Non-pigmented ciliary epithelial cell (primary cell): ENCODE data around the gene RAD52.

Experiments
- DNase-seq: peaks from one replicate; pipeline ENCODE4 v3.0.0-alpha.2; 2010; ENCODE audit warnings: low read depth

RAD52 gene

DNA sequence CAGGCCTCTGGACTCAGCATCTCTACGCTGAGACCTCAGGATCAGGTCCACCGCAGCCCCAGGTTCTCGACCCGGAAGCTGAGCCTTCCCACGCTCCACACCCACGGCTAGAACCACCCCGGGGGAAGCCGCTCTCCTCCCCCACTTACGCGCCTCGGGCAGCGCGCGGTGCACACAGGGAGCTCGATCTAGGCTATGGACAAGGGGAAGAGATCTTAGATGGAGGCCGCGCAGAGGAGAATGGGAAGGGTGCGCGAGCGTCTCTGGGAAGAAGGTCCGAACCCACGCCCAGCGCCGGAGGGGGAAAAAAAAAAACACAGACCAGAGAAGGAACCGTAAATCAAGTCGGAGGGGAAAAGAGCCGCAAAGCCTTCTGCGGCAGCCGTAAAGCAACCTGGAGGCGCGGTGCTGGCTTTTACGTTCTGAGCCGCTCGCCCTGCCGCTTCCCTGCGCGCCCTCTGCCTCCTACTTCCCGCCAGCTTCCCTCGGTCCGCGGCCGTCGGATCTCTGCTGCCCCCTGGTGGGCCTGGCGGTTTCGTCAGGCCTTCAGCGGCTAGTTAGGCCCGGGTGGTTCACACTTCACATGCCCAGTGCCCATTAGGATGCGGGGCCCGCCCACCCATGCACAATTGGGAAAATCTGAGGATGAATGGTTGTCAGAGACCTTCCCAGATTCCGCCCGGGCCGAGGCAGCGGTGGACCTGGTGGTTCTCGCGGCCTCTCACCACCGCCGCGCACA is at the start of gene RAD52:
Gene RAD52, minus strand, starts transcription at position 242 of the 739 bp plus-strand sequence. CDS start 16,636 bp downstream, outside the sequence.
- peak; percentile 91 for DNase-seq

DNA sequence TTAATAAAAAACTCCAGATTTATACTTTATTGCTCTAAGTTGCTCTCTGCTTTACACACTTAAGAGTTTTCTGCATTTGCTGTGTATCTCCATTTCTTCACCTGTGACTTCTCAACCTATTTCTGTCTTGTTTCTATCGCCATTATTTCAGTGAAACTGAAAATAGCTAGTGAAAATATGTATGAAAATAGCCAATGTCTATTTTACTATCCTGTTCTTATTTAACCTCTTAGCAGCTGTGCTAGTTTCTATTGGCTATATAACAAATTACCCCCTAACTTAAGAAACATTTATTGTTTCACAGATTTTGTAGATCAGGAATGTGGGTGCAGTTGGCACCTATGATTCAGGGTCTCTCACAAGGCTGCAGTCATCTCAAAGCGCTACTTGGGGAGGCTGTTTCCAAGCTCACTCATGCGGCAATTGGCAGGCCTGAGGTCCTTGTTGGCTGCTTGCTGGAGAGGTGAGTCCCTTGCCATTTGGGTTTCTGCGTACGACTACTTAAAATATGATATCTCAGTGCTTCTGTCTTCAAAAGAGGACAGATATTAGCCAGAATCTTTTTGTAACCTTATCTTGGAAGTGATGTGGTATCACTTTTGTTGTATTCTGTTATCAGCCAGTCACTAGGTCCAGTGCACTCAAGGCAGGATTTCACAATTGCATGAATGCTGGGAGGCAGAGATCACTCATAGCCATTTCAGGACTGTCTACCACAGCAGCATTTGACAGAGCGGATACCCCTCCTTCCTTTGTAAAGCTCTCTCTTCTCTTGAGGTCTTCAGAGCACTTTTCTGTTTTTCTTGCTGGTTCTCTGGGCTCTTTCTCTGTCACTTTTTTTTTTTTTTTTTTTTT is 48.8 kb upstream of the RAD52 start:
- no peak for DNase-seq

- no peak for DNase-seq
Measured at GRCh38 chr12:997505-997904, 48.0 kb upstream of the RAD52 start.

DNA sequence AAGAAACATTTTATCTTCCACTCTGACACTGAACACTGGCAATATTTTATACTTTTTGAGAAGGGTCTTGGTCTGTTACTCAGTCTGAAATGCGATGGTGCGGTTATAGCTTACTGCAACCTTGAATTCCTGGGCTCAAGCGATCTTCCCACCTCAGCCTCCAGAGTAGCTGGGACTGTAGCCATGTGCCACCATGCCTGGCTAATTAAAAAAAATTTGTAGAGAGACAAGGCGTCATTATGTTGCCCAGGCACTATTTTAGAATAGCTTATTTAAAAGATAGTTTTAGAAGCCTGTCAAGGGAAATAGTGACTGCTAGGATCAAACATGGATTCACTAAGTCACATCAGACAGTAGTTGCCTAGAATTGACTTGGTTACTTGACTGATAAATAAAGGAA is 47.4 kb upstream of the RAD52 start:
- no peak for DNase-seq

GRCh38 chr12:992647-993046 is 43.2 kb upstream of the RAD52 start:
- no peak for DNase-seq

- no peak for DNase-seq
Measured at GRCh38 chr12:991350-992333, 42.1 kb upstream of the RAD52 start.

- DNase-seq: no peak
Measured at GRCh38 chr12:990661-991349, 41.3 kb upstream of the RAD52 start, which contains the start of gene ERC1. TSS of gene ERC1 (plus strand) at chr12:991223. CDS start at chr12:1027904, 36,681 bp downstream.

- no peak for DNase-seq
Measured at GRCh38 chr12:989751-990660, 40.5 kb upstream of the RAD52 start.

DNA sequence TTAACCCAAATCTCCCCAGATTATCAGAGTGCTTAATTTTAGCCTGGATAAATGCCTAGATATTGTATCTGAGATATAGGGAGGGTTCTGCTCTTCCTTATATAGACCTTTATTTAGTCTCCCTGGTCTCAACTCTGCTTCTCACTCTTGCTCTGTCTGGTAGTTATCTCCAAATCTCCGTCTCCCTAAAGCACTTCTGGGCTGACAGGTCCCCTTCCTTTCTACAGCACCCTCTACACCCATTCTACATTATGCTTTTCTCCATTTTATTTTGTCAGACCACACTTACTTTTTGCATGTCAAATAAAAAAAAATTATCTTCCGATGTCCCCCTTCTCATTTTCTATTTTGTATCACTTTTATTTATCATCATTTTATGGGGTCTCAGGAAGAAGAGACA is 39.6 kb upstream of the RAD52 start:
- no peak for DNase-seq

GRCh38 chr12:988646-989045 is 39.2 kb upstream of the RAD52 start:
- no peak for DNase-seq

- DNase-seq: no peak
Measured at GRCh38 chr12:981961-982360, 32.5 kb upstream of the RAD52 start.

DNA sequence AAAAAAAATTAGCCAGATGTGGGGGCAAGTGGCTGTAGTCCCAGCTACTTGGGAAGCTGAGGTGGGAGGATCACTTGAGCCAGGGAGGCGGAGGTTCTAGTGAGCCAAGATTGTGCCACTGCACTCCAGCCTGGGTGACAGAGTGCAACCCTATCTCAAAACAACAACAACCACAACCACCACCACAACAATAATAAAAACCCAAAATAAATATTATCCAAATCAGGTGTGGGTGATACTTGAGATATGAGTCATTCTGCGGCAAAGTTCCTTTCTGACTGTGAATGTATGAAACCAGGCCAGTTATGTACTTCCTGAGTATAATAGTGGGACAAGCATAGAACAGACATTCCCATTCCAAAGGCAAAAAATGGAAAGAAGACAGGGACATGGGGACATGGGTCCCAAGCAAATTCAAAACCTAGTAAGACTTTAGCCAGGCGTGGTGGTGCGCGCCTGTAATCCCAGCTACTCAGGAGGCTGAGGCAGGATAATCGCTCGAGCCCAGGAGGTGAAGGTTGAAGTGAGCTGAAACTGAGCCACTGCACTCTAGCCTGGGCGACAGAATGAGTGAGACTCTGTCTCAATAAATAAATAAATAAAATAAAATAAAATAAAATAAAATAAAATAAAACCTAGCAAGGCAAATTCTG is 31.8 kb upstream of the RAD52 start:
- no peak for DNase-seq

- DNase-seq: no peak
Measured at GRCh38 chr12:979349-979748, 29.9 kb upstream of the RAD52 start.

DNA sequence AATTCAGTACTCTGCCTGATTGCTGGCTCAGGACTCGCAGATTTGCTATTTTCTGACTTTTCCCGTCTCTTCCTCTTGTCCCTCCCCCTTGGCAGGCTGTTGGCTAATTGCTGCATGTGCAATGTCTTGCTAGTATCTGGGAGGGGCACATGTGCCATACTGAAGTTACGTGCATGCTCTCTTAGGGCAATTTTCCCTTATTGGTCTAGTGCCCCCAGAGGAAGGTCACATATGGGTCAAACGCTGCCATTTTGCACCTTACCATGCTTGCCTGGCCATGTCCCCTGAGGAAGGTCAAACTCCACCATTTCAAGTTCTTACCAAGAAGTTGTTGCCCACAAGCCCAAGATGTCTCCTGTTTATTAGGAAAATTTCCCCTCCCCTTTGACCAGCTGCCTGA is 27.7 kb upstream of the RAD52 start:
- DNase-seq: no peak

DNA sequence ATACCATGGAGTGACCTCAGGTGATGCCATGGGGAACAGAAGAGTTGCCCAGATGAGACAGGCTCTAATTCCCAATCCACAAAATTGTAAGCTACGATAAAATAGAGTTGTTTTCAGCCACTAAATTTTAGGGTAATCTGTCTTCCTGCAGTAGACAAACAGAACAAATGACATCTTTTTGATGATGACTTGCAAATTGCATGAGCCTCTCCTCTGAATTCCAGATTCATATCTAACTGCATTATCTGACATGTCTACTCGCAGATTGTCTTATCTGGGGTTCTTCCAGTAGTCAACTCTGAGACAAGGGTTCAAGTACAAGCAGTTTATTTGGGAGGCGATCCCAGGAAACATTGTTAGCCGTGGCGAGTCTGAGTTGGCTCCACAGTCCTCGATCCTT is 27.1 kb upstream of the RAD52 start:
- no peak for DNase-seq

DNA sequence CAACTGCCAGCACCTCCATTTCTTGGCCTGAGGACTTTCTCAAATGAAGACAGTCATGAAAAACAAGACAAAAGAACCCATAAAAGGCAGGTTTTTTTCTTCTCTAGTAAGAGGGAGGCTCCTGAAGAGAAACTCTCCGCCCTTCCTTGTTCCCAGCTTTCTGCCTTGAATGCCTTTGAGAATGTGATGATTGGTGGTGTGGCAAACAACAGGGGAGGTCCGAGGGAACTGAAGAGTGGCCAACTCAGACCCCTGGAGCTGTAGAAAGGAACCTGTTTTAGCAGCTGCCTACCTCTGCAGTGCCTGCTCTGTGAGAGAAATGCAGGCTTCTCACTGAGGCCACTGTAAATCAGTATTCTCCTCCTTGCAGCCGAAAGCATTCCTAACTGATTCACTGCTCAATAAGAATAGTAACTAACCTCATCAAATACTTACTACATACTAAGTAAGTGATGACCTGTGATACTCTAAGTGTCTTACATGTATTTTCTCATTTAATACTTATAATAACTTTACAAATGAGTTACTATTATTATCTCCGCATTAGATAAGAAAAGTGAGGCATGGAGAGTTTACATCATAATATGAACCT is 24.9 kb upstream of the RAD52 start:
- DNase-seq: no peak

GRCh38 chr12:971991-972390 is 22.5 kb upstream of the RAD52 start:
- DNase-seq: no peak

DNA sequence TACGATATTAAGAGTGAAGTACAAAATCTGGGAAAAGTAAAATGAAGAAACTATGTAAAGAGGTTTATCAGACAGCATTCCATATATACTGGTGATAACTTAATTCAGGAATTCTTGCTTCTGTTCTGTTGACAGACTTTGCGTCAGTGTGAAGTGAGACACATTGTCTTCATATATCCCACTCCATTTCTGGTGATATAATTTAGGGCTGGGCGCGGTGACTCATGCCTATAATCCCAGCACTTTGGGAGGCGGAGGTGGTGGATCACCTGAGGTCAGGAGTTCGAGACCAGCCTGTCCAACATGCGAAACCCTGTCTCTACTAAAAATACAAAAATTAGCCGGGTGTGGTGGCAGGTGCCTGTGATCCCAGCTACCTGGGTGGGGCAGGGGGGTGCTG is 20.3 kb upstream of the RAD52 start:
- no peak for DNase-seq

GRCh38 chr12:968545-968944 is 19.1 kb upstream of the RAD52 start:
- DNase-seq: no peak
